H1 (cell line): Measurements from ENCODE around the gene AOAH.

Experiments used
- CEBPB ChIP-seq: IDR thresholded peaks from 2 replicates; pipeline ENCODE4 v1.6.1; 2012; ENCODE audit warnings: low read depth, low read length
- CTCF ChIP-seq, 3 experiments: IDR thresholded peaks; 1 replicate in 2 of 3; 2 replicates in 1 of 3; pipeline versions ENCODE4 v1.5.1 to v1.6.1; 2011; ENCODE audit warnings: low read length in 3 of 3, mild to moderate bottlenecking in 3 of 3, inconsistent platforms in 2 of 3, low read depth in 1 of 3, moderate library complexity in 1 of 3; ENCODE audit not compliant: insufficient read depth in 1 of 3; ENCODE audit errors: control extremely low read depth in 1 of 3
- EZH2 ChIP-seq: fragments of 200-600 bp; sonication (generic); IDR thresholded peaks from 2 replicates; pipeline ENCODE4 v1.7.1; 2012; ENCODE audit warnings: low read depth, mild to moderate bottlenecking, moderate library complexity, low read length, inconsistent platforms; ENCODE audit not compliant: severe bottlenecking
- RAD21 ChIP-seq, 2 experiments: IDR thresholded peaks in 1 of 2; conservative IDR thresholded peaks in 1 of 2; 2 replicates each; pipeline ENCODE4 v1.6.1; 2011; ENCODE audit warnings: low read depth in 2 of 2, low read length in 2 of 2, improper control_type of control experiment in 1 of 2, inconsistent platforms in 1 of 2, mild to moderate bottlenecking in 1 of 2, moderate library complexity in 1 of 2
- TCF12 ChIP-seq: IDR thresholded peaks from 2 replicates; pipeline ENCODE4 v1.6.1; 2011; ENCODE audit warnings: low read depth, mild to moderate bottlenecking, low read length

GRCh38 chr7:36613031-36613614, 111.2 kb downstream of the AOAH start:
- TF ChIP-seq RAD21 (IDR thresholded peaks at IDR 0.05 in 1 of 2, conservative IDR thresholded peaks at IDR 0.05 in 1 of 2; ENCODE audit: low read depth in 2 of 2, low read length in 2 of 2) (no peak), CTCF (IDR thresholded peaks at IDR 0.05; ENCODE audit: control extremely low read depth in 1 of 3, insufficient read depth in 1 of 3, low read depth in 1 of 3, low read length in 3 of 3) (no peak), TCF12 (no peak), CEBPB (no peak), EZH2 (no peak)
